Osteocyte (in vitro differentiated cells): Measurements from ENCODE around the gene FAM83G. TPM values are rescaled to one million over a fixed set of nuclear protein-coding genes. Genes with fewer than 3 reads are reported as not detected.

ENCODE experiments used
- DNase-seq: peaks from one replicate; pipeline ENCODE4 v3.0.0; 2021; ENCODE audit warnings: mixed read lengths; ENCODE audit not compliant: unreplicated experiment; ENCODE audit errors: extremely low spot score
- H3K27ac Mint-ChIP-seq: one replicate; pipeline ENCODE4 v1.8.0; 2021; ENCODE audit warnings: mild to moderate bottlenecking, mixed read lengths; ENCODE audit not compliant: unreplicated experiment
- H3K27me3 Mint-ChIP-seq: one replicate; pipeline ENCODE4 v1.8.0; 2021; ENCODE audit warnings: mixed read lengths; ENCODE audit not compliant: unreplicated experiment
- H3K36me3 Mint-ChIP-seq: one replicate; pipeline ENCODE4 v1.8.0; 2021; ENCODE audit warnings: mixed read lengths; ENCODE audit not compliant: unreplicated experiment
- H3K4me1 Mint-ChIP-seq: one replicate; pipeline ENCODE4 v1.8.0; 2021; ENCODE audit warnings: mixed read lengths; ENCODE audit not compliant: unreplicated experiment
- H3K4me3 Mint-ChIP-seq: one replicate; pipeline ENCODE4 v1.8.0; 2021; ENCODE audit warnings: mild to moderate bottlenecking, moderate library complexity, mixed read lengths; ENCODE audit not compliant: unreplicated experiment
- H3K9me3 Mint-ChIP-seq: one replicate; pipeline ENCODE4 v1.8.0; 2021; ENCODE audit warnings: mixed read lengths; ENCODE audit not compliant: unreplicated experiment
- CTCF ChIP-seq: fragments of 200-600 bp; sonication (generic); IDR thresholded peaks from 2 replicates; pipeline ENCODE4 v1.5.0; 2021; ENCODE audit warnings: antibody characterized with exemption, mild to moderate bottlenecking, moderate library complexity
- total RNA-seq: library from RNA; stranded (reverse); gene quantifications from 2 replicates; pipeline ENCODE4 v1.2.1, GENCODE V29; 2021

FAM83G gene
- total RNA-seq, 1 donor from 2014 or later, result 4.1 TPM

- no peak for DNase-seq
- no peak overlapping the region for H3K4me3 Mint-ChIP-seq
- H3K36me3 Mint-ChIP-seq, result no peaks in the 10 kb centered on the region
- no peaks in the 10 kb centered on the region for H3K9me3 Mint-ChIP-seq
- TF ChIP-seq CTCF, result no peak
- H3K27ac Mint-ChIP-seq, result no peak overlapping the region
- H3K27me3 Mint-ChIP-seq, result no peaks in the 10 kb centered on the region
- H3K4me1 Mint-ChIP-seq, result peaks cover 5% of the 10 kb centered on the region
These were observed 2.1 kb upstream of the FAM83G start for GRCh38 chr17:19006698-19007097.

GRCh38 chr17:19005789-19006430 lies 1.3 kb upstream of the FAM83G start:
- no peaks in the 10 kb centered on the region for H3K36me3 Mint-ChIP-seq
- DNase-seq, result no peak
- H3K27ac Mint-ChIP-seq, result no peak overlapping the region
- peak overlapping the region; percentile 26 for H3K4me3 Mint-ChIP-seq
- no peaks in the 10 kb centered on the region for H3K9me3 Mint-ChIP-seq
- no peak for TF ChIP-seq CTCF
- peaks cover 5% of the 10 kb centered on the region for H3K4me1 Mint-ChIP-seq
- no peaks in the 10 kb centered on the region for H3K27me3 Mint-ChIP-seq

- H3K27ac Mint-ChIP-seq, result no peak overlapping the region
- H3K4me1 Mint-ChIP-seq, result peaks cover 5% of the 10 kb centered on the region
- no peak for DNase-seq
- no peaks in the 10 kb centered on the region for H3K36me3 Mint-ChIP-seq
- H3K4me3 Mint-ChIP-seq, result peak overlapping the region; percentile 66
- H3K27me3 Mint-ChIP-seq, result no peaks in the 10 kb centered on the region
- TF ChIP-seq CTCF, result no peak
- no peaks in the 10 kb centered on the region for H3K9me3 Mint-ChIP-seq
These were observed 691 bp upstream of the FAM83G start for GRCh38 chr17:19005137-19005773.

- H3K4me1 Mint-ChIP-seq, result peaks cover 5% of the 10 kb centered on the region
- TF ChIP-seq CTCF, result no peak
- no peaks in the 10 kb centered on the region for H3K9me3 Mint-ChIP-seq
- no peak for DNase-seq
- no peaks in the 10 kb centered on the region for H3K27me3 Mint-ChIP-seq
- peak overlapping the region; percentile 78 for H3K4me3 Mint-ChIP-seq
- peak overlapping the region; percentile 31 for H3K27ac Mint-ChIP-seq
- no peaks in the 10 kb centered on the region for H3K36me3 Mint-ChIP-seq
These were observed 782 bp downstream of the FAM83G start for GRCh38 chr17:19003543-19004420.
